K562 (cell line): ENCODE measurements around the gene IGF1R. TPM values are rescaled to one million over a fixed set of nuclear protein-coding genes. Genes with fewer than 3 reads are reported as not detected.

ENCODE experiments used
- ATAC-seq: fragments of 200-7000 bp; cut with Tn5 transposase; 3 replicates; pipeline ENCODE4 v1.9.1; 2020; ENCODE audit warnings: moderate library complexity
- BruUV-seq: library from RNA; stranded (reverse); fragments of 400-500 nt; replicated peaks from 2 replicates; lab custom pipeline; 2021; lab: Mats Ljungman, UMichigan
- CTCF ChIA-PET: fragments of 300-600 bp; formaldehyde crosslinking; extraction: SDS; loops from one replicate; lab custom pipeline; 2021; ENCODE audit warnings: low intra/inter-chr PET ratio; lab: Yijun Ruan, JAX
- POLR2A ChIA-PET: fragments of 300-600, 350-650 bp; sonication (Branson Sonifier 250); formaldehyde crosslinking; extraction: SDS; loops from one replicate; lab custom pipeline; 2021; ENCODE audit warnings: antibody characterized with exemption, inconsistent platforms; lab: Yijun Ruan, JAX
- DNase-seq, 4 experiments: peaks; one replicate each; pipeline versions ENCODE4 v3.0.0 to v3.0.0-alpha.2; 2011 to 2018; ENCODE audit warnings: low spot score in 3 of 4, mixed read lengths in 3 of 4; ENCODE audit errors: extremely low read depth in 1 of 4
- FAIRE-seq: peaks from 2 replicates; lab custom pipeline; 2011; peaks lifted over from hg19 to GRCh38; lab: Jason Lieb, UNC
- H2AFZ ChIP-seq: 2 replicates; pipeline ENCODE4 v1.6.0; 2011; ENCODE audit warnings: low read depth, low read length, control low read depth, inconsistent platforms
- H3K27ac ChIP-seq: fragments of 200-600 bp; 3 replicates; pipeline ENCODE4 v1.8.0; 2011; ENCODE audit warnings: low read depth, mild to moderate bottlenecking, control low read depth, inconsistent platforms, low read length, moderate library complexity, mixed read lengths; ENCODE audit errors: extremely low read depth
- H3K27me3 ChIP-seq, 2 experiments: fragments of 300-600 bp in 1 of 2; 2 replicates in 1 of 2; 3 replicates in 1 of 2; pipeline versions ENCODE4 v1.6.0 to v1.8.0; 2011; ENCODE audit warnings: inconsistent platforms in 2 of 2, low read length in 2 of 2, mild to moderate bottlenecking in 1 of 2, mixed read lengths in 1 of 2, moderate library complexity in 1 of 2; ENCODE audit not compliant: control insufficient read depth in 2 of 2, insufficient read depth in 2 of 2
- H3K36me3 ChIP-seq: fragments of 300-600 bp; 3 replicates; pipeline ENCODE4 v1.8.0; 2011; ENCODE audit warnings: mild to moderate bottlenecking, low read length, inconsistent platforms; ENCODE audit not compliant: control insufficient read depth, insufficient read depth
- H3K4me1 ChIP-seq, 2 experiments: fragments of 200-600 bp in 1 of 2; replicated peaks in 1 of 2; 2 replicates in 1 of 2; 3 replicates in 1 of 2; pipeline versions ENCODE4 v1.5.1 to v1.8.0; 2011; ENCODE audit warnings: inconsistent platforms in 2 of 2, low read length in 2 of 2, mild to moderate bottlenecking in 1 of 2, mixed read lengths in 1 of 2, moderate library complexity in 1 of 2; ENCODE audit not compliant: control insufficient read depth in 2 of 2, insufficient read depth in 2 of 2
- H3K4me2 ChIP-seq: 2 replicates; pipeline ENCODE4 v1.6.1; 2011; ENCODE audit warnings: low read length, control low read depth, inconsistent platforms, mixed read lengths; ENCODE audit not compliant: insufficient read depth
- H3K4me3 ChIP-seq: fragments of 200-600 bp; sonication (generic), shearing (Covaris generic); 2 replicates; pipeline ENCODE4 v1.5.1; 2016; ENCODE audit warnings: control low read depth, inconsistent platforms
- H3K79me2 ChIP-seq: fragments of 200-600 bp; 3 replicates; pipeline ENCODE4 v1.8.0; 2011; ENCODE audit warnings: low read length, inconsistent platforms; ENCODE audit not compliant: control insufficient read depth, insufficient read depth
- H3K9ac ChIP-seq, 2 experiments: 2 replicates each; pipeline versions ENCODE4 v1.6.0 to v1.6.1; 2011; ENCODE audit warnings: low read depth in 2 of 2, low read length in 2 of 2, control low read depth in 1 of 2, inconsistent platforms in 1 of 2, mild to moderate bottlenecking in 1 of 2, mixed read lengths in 1 of 2; ENCODE audit not compliant: insufficient read depth in 1 of 2
- H3K9me1 ChIP-seq: one replicate; pipeline ENCODE4 v1.6.0; 2011; ENCODE audit warnings: inconsistent platforms, mild to moderate bottlenecking, low read length, moderate library complexity; ENCODE audit not compliant: control insufficient read depth, insufficient read depth
- H3K9me3 ChIP-seq: replicated peaks from 2 replicates; pipeline ENCODE4 v1.5.1; 2011; ENCODE audit warnings: low read depth, low read length, inconsistent platforms; ENCODE audit not compliant: control insufficient read depth, insufficient read depth
- H4K20me1 ChIP-seq: replicated peaks from 2 replicates; pipeline ENCODE4 v1.6.1; 2011; ENCODE audit warnings: low read length, inconsistent platforms, mixed read lengths; ENCODE audit not compliant: control insufficient read depth, insufficient read depth
- RFX5 ChIP-seq: IDR thresholded peaks from 2 replicates; pipeline ENCODE4 v1.6.1; 2011; ENCODE audit warnings: low read depth, mild to moderate bottlenecking, improper control_type of control experiment, low read length
- U2AF1 ChIP-seq: fragments of 200-400 bp; formaldehyde crosslinking; optimal IDR thresholded peaks from 2 replicates; pipeline ENCODE3; 2017; ENCODE audit warnings: mild to moderate bottlenecking, low read depth, low read length, moderate library complexity
- ZFPM2 ChIP-seq: fragments of 250-450 bp; sonication (Bioruptor Pico); IDR thresholded peaks from 2 replicates; pipeline ENCODE4 v1.5.1; 2022; ENCODE audit warnings: mild to moderate bottlenecking
- ZNF551 ChIP-seq: fragments of 250-450 bp; sonication (Bioruptor Pico); IDR thresholded peaks from 2 replicates; pipeline ENCODE4 v1.5.0; 2021; ENCODE audit warnings: mild to moderate bottlenecking, moderate library complexity
- WGBS: fragments of 100-300 bp; shearing (Covaris generic); methylation state at CpG from one replicate; pipeline ENCODE4 v1.1.6; 2016; ENCODE audit warnings: low coverage, mixed read lengths; ENCODE audit not compliant: insufficient coverage; ENCODE audit errors: missing lambda C conversion rate; 5-methylcytosine and 5-hydroxymethylcytosine counted together
- in situ Hi-C: fragments of 300-500 bp; cut with MboI; formaldehyde crosslinking; loops from 4 replicates; pipeline ENCODE4 v1.15.0; 2018; ENCODE audit warnings: inconsistent platforms, mixed read lengths
- intact Hi-C: fragments of 100-400 bp; cut with micrococcal nuclease; formaldehyde crosslinking; loops from 2 replicates; pipeline ENCODE4 v1.14.2; 2022
- polyA plus RNA-seq, 8 experiments: library from polyadenylated mRNA; depleted of rRNA in 4 of 8; stranded (reverse) in 5 of 8; unstranded in 3 of 8; fragments of >200 nt; fragmentation: Nextera tagmentation in 2 of 8; fragmentation: Illumina TruSeq in 1 of 8; extraction: Ambion mirVana in 2 of 8; extraction: Trizol in 1 of 8; gene quantifications; 2 replicates each; pipeline versions ENCODE4 v1.2.1 to v1.2.3, GENCODE V29; 2011 to 2014; ENCODE audit warnings: inconsistent platforms in 1 of 8, missing spikeins in 1 of 8
- total RNA-seq, 7 experiments: library from RNA; depleted of rRNA in 6 of 7; stranded (reverse); fragments of >200 nt in 6 of 7; fragmentation: Illumina TruSeq in 2 of 7; extraction: Trizol in 2 of 7; gene quantifications; 2 replicates each; pipeline versions ENCODE4 v1.2.1 to v1.2.3, GENCODE V29; 2011 to 2021; ENCODE audit warnings: low replicate concordance in 1 of 7
- TF ChIP-seq, protein P1 (sequence below), 2 experiments: IDR thresholded peaks; 2 replicates each; pipeline ENCODE4 v1.6.1; 2012; ENCODE audit warnings: improper control_type of control experiment in 2 of 2, low read depth in 2 of 2, low read length in 2 of 2, borderline replicate concordance in 1 of 2
- TF ChIP-seq, protein P2 (sequence below): fragments of 250-450 bp; sonication (Bioruptor Pico); IDR thresholded peaks from 2 replicates; pipeline ENCODE4 v1.8.0; 2021; ENCODE audit warnings: borderline replicate concordance, mild to moderate bottlenecking, moderate library complexity; ENCODE audit not compliant: poor library complexity, severe bottlenecking

The IGF1R gene
- total and polyA plus RNA-seq, 9 of the 15 experiments (the other 6 are each of a cell fraction or from before 2014, with no cell fraction given), result 0.35 to 8.0 (median 1.6) TPM

DNA sequence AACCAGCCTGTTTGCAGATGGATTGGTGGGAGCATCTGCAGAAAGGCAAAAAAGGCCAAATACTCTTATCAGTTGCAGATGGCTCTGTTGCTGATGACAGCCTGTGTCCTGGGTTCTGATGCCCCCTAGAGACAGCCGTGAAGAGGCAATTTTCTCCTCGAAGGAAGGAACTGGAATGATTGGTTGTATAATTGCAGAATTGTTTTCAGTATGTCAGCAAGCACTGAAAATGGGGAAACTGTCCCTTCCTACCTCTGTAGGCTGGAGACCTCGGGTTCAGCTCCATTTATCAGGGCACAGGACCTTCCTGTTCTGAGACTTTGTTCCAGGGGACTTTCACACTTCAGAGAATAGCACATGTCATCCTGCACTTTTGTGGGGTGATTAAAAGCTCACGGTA lies 256.2 kb downstream of the IGF1R start (continued):
- TF ChIP-seq, protein P1, sequence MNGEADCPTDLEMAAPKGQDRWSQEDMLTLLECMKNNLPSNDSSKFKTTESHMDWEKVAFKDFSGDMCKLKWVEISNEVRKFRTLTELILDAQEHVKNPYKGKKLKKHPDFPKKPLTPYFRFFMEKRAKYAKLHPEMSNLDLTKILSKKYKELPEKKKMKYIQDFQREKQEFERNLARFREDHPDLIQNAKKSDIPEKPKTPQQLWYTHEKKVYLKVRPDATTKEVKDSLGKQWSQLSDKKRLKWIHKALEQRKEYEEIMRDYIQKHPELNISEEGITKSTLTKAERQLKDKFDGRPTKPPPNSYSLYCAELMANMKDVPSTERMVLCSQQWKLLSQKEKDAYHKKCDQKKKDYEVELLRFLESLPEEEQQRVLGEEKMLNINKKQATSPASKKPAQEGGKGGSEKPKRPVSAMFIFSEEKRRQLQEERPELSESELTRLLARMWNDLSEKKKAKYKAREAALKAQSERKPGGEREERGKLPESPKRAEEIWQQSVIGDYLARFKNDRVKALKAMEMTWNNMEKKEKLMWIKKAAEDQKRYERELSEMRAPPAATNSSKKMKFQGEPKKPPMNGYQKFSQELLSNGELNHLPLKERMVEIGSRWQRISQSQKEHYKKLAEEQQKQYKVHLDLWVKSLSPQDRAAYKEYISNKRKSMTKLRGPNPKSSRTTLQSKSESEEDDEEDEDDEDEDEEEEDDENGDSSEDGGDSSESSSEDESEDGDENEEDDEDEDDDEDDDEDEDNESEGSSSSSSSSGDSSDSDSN (IDR thresholded peaks at IDR 0.05; ENCODE audit: borderline replicate concordance in 1 of 2, low read depth in 2 of 2, low read length in 2 of 2), result no peak

DNA sequence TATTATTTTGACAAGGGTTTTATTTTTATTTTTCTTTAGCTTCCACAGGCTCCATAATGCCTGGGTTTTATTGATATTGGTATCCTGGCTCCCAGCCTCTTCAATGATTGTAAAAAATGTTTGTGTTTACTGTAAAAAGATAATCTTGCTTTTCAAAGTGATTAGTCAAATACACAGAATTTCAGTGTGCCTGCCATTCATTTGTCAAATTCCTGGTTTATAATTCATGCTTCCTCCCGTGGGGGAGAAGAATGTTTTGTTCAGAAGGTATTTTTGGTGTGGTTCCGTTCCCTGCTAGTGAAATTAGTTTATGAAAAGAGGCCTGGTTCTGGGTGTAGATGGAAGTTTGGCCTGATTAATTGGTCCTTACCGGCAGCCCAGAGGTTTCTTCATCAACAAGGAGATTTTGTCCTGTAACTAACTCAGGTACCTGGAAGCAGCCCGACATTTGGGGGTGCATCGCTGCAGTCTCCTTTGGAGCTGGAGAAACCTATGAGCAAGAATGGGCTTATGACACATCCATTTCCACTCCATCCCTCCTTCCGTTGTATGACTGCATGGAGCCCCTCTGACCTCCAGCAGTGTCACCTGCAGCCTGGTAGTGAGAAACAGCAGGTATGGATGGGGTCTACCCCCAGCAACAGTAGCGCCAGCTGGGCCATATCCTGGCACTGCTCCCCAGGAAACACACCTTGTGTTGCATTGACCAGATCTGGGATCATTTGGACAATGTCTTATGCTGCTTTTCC lies 257.8 kb downstream of the IGF1R start:
- no peak overlapping the region for H3K27ac ChIP-seq
- ATAC-seq (no peak), FAIRE-seq (no peak), DNase-seq (no peak)
- no TSS peak for BruUV-seq
- POLR2A ChIA-PET, result interaction anchor here (0.6 to 1.1 kb wide), 3 partner anchors 13 to 189 kb away, joined by 3 to 4 read pairs (median 3); no protein-coding TSS in a partner anchor
- no peaks in the 10 kb centered on the region for H3K9me1 ChIP-seq
- TF ChIP-seq RFX5, result no peak
- no peak for TF ChIP-seq ZFPM2 (CRISPR knock-in tag)
- TF ChIP-seq, protein P2, sequence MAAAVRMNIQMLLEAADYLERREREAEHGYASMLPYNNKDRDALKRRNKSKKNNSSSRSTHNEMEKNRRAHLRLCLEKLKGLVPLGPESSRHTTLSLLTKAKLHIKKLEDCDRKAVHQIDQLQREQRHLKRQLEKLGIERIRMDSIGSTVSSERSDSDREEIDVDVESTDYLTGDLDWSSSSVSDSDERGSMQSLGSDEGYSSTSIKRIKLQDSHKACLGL (CRISPR knock-in tag), result no peak
- no peak for TF ChIP-seq ZNF551 (CRISPR knock-in tag)
- TF ChIP-seq U2AF1, result no peak
- no peak overlapping the region for H3K4me3 ChIP-seq
- H3K4me2 ChIP-seq, result no peak overlapping the region
- H3K27me3 ChIP-seq, result peaks cover 15 to 57% of the 10 kb centered on the region in 2 experiments
- intact Hi-C loops (no loop called here), in situ Hi-C loops (no loop called here)
- 2% methylated on average over 7 of the region's 7 CpGs for WGBS
- peaks cover 11% of the 10 kb centered on the region; the same call in 1 of the 2 replicates for H4K20me1 ChIP-seq
- H3K9ac ChIP-seq, result no peak overlapping the region
- no peaks in the 10 kb centered on the region for H3K4me1 ChIP-seq
- no peaks in the 10 kb centered on the region for H3K9me3 ChIP-seq
- CTCF ChIA-PET, result interaction anchor here (0.6 kb wide), 1 partner anchor 171 kb away, joined by 3 read pairs; no protein-coding TSS in a partner anchor
- H2AFZ ChIP-seq, result no peak overlapping the region
- H3K36me3 ChIP-seq, result no peaks in the 10 kb centered on the region
- H3K79me2 ChIP-seq, result no peaks in the 10 kb centered on the region
